K562 (cell line): ENCODE results near the gene STRA6. TPM values are rescaled to one million over a fixed set of nuclear protein-coding genes. Genes with fewer than 3 reads are reported as not detected.

Source experiments
- ATAC-seq: fragments of 200-7000 bp; cut with Tn5 transposase; 3 replicates; pipeline ENCODE4 v1.9.1; 2020; ENCODE audit warnings: moderate library complexity
- BruUV-seq: library from RNA; stranded (reverse); fragments of 400-500 nt; replicated peaks from 2 replicates; lab custom pipeline; 2021; lab: Mats Ljungman, UMichigan
- CTCF ChIA-PET: fragments of 300-600 bp; formaldehyde crosslinking; extraction: SDS; loops from one replicate; lab custom pipeline; 2021; ENCODE audit warnings: low intra/inter-chr PET ratio; lab: Yijun Ruan, JAX
- POLR2A ChIA-PET: fragments of 300-600, 350-650 bp; sonication (Branson Sonifier 250); formaldehyde crosslinking; extraction: SDS; loops from one replicate; lab custom pipeline; 2021; ENCODE audit warnings: antibody characterized with exemption, inconsistent platforms; lab: Yijun Ruan, JAX
- DNase-seq, 4 experiments: peaks; one replicate each; pipeline versions ENCODE4 v3.0.0 to v3.0.0-alpha.2; 2011 to 2018; ENCODE audit warnings: low spot score in 3 of 4, mixed read lengths in 3 of 4; ENCODE audit errors: extremely low read depth in 1 of 4
- FAIRE-seq: peaks from 2 replicates; lab custom pipeline; 2011; peaks lifted over from hg19 to GRCh38; lab: Jason Lieb, UNC
- H2AFZ ChIP-seq: 2 replicates; pipeline ENCODE4 v1.6.0; 2011; ENCODE audit warnings: low read depth, low read length, control low read depth, inconsistent platforms
- H3K27ac ChIP-seq: fragments of 200-600 bp; 3 replicates; pipeline ENCODE4 v1.8.0; 2011; ENCODE audit warnings: low read depth, mild to moderate bottlenecking, control low read depth, inconsistent platforms, low read length, moderate library complexity, mixed read lengths; ENCODE audit errors: extremely low read depth
- H3K27me3 ChIP-seq, 2 experiments: fragments of 300-600 bp in 1 of 2; 2 replicates in 1 of 2; 3 replicates in 1 of 2; pipeline versions ENCODE4 v1.6.0 to v1.8.0; 2011; ENCODE audit warnings: inconsistent platforms in 2 of 2, low read length in 2 of 2, mild to moderate bottlenecking in 1 of 2, mixed read lengths in 1 of 2, moderate library complexity in 1 of 2; ENCODE audit not compliant: control insufficient read depth in 2 of 2, insufficient read depth in 2 of 2
- H3K36me3 ChIP-seq: fragments of 300-600 bp; 3 replicates; pipeline ENCODE4 v1.8.0; 2011; ENCODE audit warnings: mild to moderate bottlenecking, low read length, inconsistent platforms; ENCODE audit not compliant: control insufficient read depth, insufficient read depth
- H3K4me1 ChIP-seq, 2 experiments: fragments of 200-600 bp in 1 of 2; replicated peaks in 1 of 2; 2 replicates in 1 of 2; 3 replicates in 1 of 2; pipeline versions ENCODE4 v1.5.1 to v1.8.0; 2011; ENCODE audit warnings: inconsistent platforms in 2 of 2, low read length in 2 of 2, mild to moderate bottlenecking in 1 of 2, mixed read lengths in 1 of 2, moderate library complexity in 1 of 2; ENCODE audit not compliant: control insufficient read depth in 2 of 2, insufficient read depth in 2 of 2
- H3K4me2 ChIP-seq: 2 replicates; pipeline ENCODE4 v1.6.1; 2011; ENCODE audit warnings: low read length, control low read depth, inconsistent platforms, mixed read lengths; ENCODE audit not compliant: insufficient read depth
- H3K4me3 ChIP-seq: fragments of 200-600 bp; sonication (generic), shearing (Covaris generic); 2 replicates; pipeline ENCODE4 v1.5.1; 2016; ENCODE audit warnings: control low read depth, inconsistent platforms
- H3K79me2 ChIP-seq: fragments of 200-600 bp; 3 replicates; pipeline ENCODE4 v1.8.0; 2011; ENCODE audit warnings: low read length, inconsistent platforms; ENCODE audit not compliant: control insufficient read depth, insufficient read depth
- H3K9ac ChIP-seq, 2 experiments: 2 replicates each; pipeline versions ENCODE4 v1.6.0 to v1.6.1; 2011; ENCODE audit warnings: low read depth in 2 of 2, low read length in 2 of 2, control low read depth in 1 of 2, inconsistent platforms in 1 of 2, mild to moderate bottlenecking in 1 of 2, mixed read lengths in 1 of 2; ENCODE audit not compliant: insufficient read depth in 1 of 2
- H3K9me1 ChIP-seq: one replicate; pipeline ENCODE4 v1.6.0; 2011; ENCODE audit warnings: inconsistent platforms, mild to moderate bottlenecking, low read length, moderate library complexity; ENCODE audit not compliant: control insufficient read depth, insufficient read depth
- H3K9me3 ChIP-seq: replicated peaks from 2 replicates; pipeline ENCODE4 v1.5.1; 2011; ENCODE audit warnings: low read depth, low read length, inconsistent platforms; ENCODE audit not compliant: control insufficient read depth, insufficient read depth
- H4K20me1 ChIP-seq: replicated peaks from 2 replicates; pipeline ENCODE4 v1.6.1; 2011; ENCODE audit warnings: low read length, inconsistent platforms, mixed read lengths; ENCODE audit not compliant: control insufficient read depth, insufficient read depth
- ATF2 ChIP-seq: sonication (generic); formaldehyde crosslinking; IDR thresholded peaks from 2 replicates; pipeline ENCODE4 v1.8.1; 2022; ENCODE audit warnings: missing genetic modification reagents
- CBX1 ChIP-seq: sonication (generic); IDR thresholded peaks from 2 replicates; pipeline ENCODE4 v1.6.1; 2016; ENCODE audit warnings: antibody characterized with exemption, low read depth, mild to moderate bottlenecking
- FOSL1 ChIP-seq: fragments of 200-800 bp; sonication (Bioruptor generic); conservative IDR thresholded peaks from 2 replicates; pipeline ENCODE4 v1.6.1; 2016; ENCODE audit warnings: missing genetic modification characterization, missing compliant biosample characterization
- MCM2 ChIP-seq: fragments of 450-650 bp; IDR thresholded peaks from 2 replicates; pipeline ENCODE4 v1.6.1; 2017; ENCODE audit warnings: low read depth, mild to moderate bottlenecking
- SIX5 ChIP-seq, 2 experiments: IDR thresholded peaks; 2 replicates each; pipeline ENCODE4 v1.6.1; 2011; ENCODE audit warnings: low read length in 2 of 2, borderline replicate concordance in 1 of 2, low read depth in 1 of 2, mild to moderate bottlenecking in 1 of 2, moderate library complexity in 1 of 2; ENCODE audit not compliant: insufficient read depth in 1 of 2
- SPI1 ChIP-seq: IDR thresholded peaks from 2 replicates; pipeline ENCODE4 v1.6.1; 2011; ENCODE audit warnings: low read depth, low read length, control low read depth, borderline replicate concordance
- SRSF1 ChIP-seq: fragments of 200-400 bp; formaldehyde crosslinking; IDR thresholded peaks from 2 replicates; pipeline ENCODE4 v1.6.1; 2017; ENCODE audit warnings: mild to moderate bottlenecking, low read depth, low read length, moderate library complexity
- ZNF589 ChIP-seq: fragments of 200-800 bp; sonication (Bioruptor generic); IDR thresholded peaks from 2 replicates; pipeline ENCODE4 v1.6.1; 2016; ENCODE audit warnings: low read depth, missing genetic modification characterization, missing compliant biosample characterization
- ZNF699 ChIP-seq: fragments of 250-450 bp; sonication (Bioruptor Pico); IDR thresholded peaks from 2 replicates; pipeline ENCODE4 v1.8.0; 2021; ENCODE audit warnings: mild to moderate bottlenecking, moderate library complexity; ENCODE audit not compliant: insufficient replicate concordance
- ZNF707 ChIP-seq: fragments of 250-450 bp; sonication (Bioruptor Pico); conservative IDR thresholded peaks from 2 replicates; pipeline ENCODE4 v1.8.0; 2022; ENCODE audit warnings: inconsistent platforms, mild to moderate bottlenecking, moderate library complexity
- WGBS: fragments of 100-300 bp; shearing (Covaris generic); methylation state at CpG from one replicate; pipeline ENCODE4 v1.1.6; 2016; ENCODE audit warnings: low coverage, mixed read lengths; ENCODE audit not compliant: insufficient coverage; ENCODE audit errors: missing lambda C conversion rate; 5-methylcytosine and 5-hydroxymethylcytosine counted together
- in situ Hi-C: fragments of 300-500 bp; cut with MboI; formaldehyde crosslinking; loops from 4 replicates; pipeline ENCODE4 v1.15.0; 2018; ENCODE audit warnings: inconsistent platforms, mixed read lengths
- intact Hi-C: fragments of 100-400 bp; cut with micrococcal nuclease; formaldehyde crosslinking; loops from 2 replicates; pipeline ENCODE4 v1.14.2; 2022
- polyA plus RNA-seq, 8 experiments: library from polyadenylated mRNA; depleted of rRNA in 4 of 8; stranded (reverse) in 5 of 8; unstranded in 3 of 8; fragments of >200 nt; fragmentation: Nextera tagmentation in 2 of 8; fragmentation: Illumina TruSeq in 1 of 8; extraction: Ambion mirVana in 2 of 8; extraction: Trizol in 1 of 8; gene quantifications; 2 replicates each; pipeline versions ENCODE4 v1.2.1 to v1.2.3, GENCODE V29; 2011 to 2014; ENCODE audit warnings: inconsistent platforms in 1 of 8, missing spikeins in 1 of 8
- total RNA-seq, 7 experiments: library from RNA; depleted of rRNA in 6 of 7; stranded (reverse); fragments of >200 nt in 6 of 7; fragmentation: Illumina TruSeq in 2 of 7; extraction: Trizol in 2 of 7; gene quantifications; 2 replicates each; pipeline versions ENCODE4 v1.2.1 to v1.2.3, GENCODE V29; 2011 to 2021; ENCODE audit warnings: low replicate concordance in 1 of 7

The STRA6 gene
- total and polyA plus RNA-seq, 9 of the 15 experiments (the other 6 are each of a cell fraction or from before 2014, with no cell fraction given): 0.04 to 2.0 (median 0.43) TPM; not detected in 2

GRCh38 chr15:74178326-74179100 lies 24.1 kb downstream of the STRA6 start:
- TF ChIP-seq SPI1 (no peak), ZNF707 (CRISPR knock-in tag) (no peak), ATF2 (CRISPR knock-in tag) (no peak), ZNF589 (CRISPR knock-in tag) (no peak), ZNF699 (no peak), SIX5 (IDR thresholded peaks at IDR 0.05; ENCODE audit: borderline replicate concordance in 1 of 2, insufficient read depth in 1 of 2, low read depth in 1 of 2, low read length in 2 of 2) (no peak), CBX1 (no peak), MCM2 (no peak), SRSF1 (no peak), FOSL1 (tag) (no peak)
- H2AFZ ChIP-seq: no peak overlapping the region

More at GRCh38 chr15:74178326-74179100, 24.1 kb downstream of the STRA6 start:
- CTCF ChIA-PET: no interaction called here
- H3K4me1 ChIP-seq: peaks cover 0 to 18% of the 10 kb centered on the region in 2 experiments; a peak in 2 of 5 replicates
- no peak overlapping the region for H3K9ac ChIP-seq
- H3K36me3 ChIP-seq: no peaks in the 10 kb centered on the region
- ATAC-seq (no peak), DNase-seq (no peak), FAIRE-seq (no peak)
- H3K4me3 ChIP-seq: no peak overlapping the region
- H3K27ac ChIP-seq: no peak overlapping the region
- no peaks in the 10 kb centered on the region for H3K79me2 ChIP-seq
- no peaks in the 10 kb centered on the region for H3K9me1 ChIP-seq
- BruUV-seq: no TSS peak
- no peaks in the 10 kb centered on the region for H3K9me3 ChIP-seq
- H4K20me1 ChIP-seq: peaks cover 12% of the 10 kb centered on the region
- POLR2A ChIA-PET: no interaction called here
- H3K27me3 ChIP-seq: peaks cover 23 to 57% of the 10 kb centered on the region in 2 experiments; a peak in 4 of 5 replicates
- WGBS: 4% methylated on average over 7 of the region's 7 CpGs
- H3K4me2 ChIP-seq: no peak overlapping the region
- intact Hi-C loops: no loop called here
- in situ Hi-C loops: no loop called here
